HFFc6 (cell line): ENCODE data around the gene SMIM14. TPM values are rescaled to one million over a fixed set of nuclear protein-coding genes. Genes with fewer than 3 reads are reported as not detected.
A peak's percentile ranks its signal among the peaks of the same experiment; 100 is the strongest.

Source experiments
- DNase-seq: peaks from one replicate; pipeline ENCODE4 v3.0.0-alpha.2; 2018
- H3K27ac Mint-ChIP-seq: 2 replicates; pipeline ENCODE4 v1.8.0; 2020; ENCODE audit warnings: mild to moderate bottlenecking, mixed read lengths
- H3K27me3 Mint-ChIP-seq: 2 replicates; pipeline ENCODE4 v1.8.0; 2021; ENCODE audit warnings: mild to moderate bottlenecking, moderate library complexity, mixed read lengths; ENCODE audit not compliant: insufficient read depth
- H3K36me3 Mint-ChIP-seq: 2 replicates; pipeline ENCODE4 v1.8.0; 2021; ENCODE audit warnings: low read depth, mixed read lengths
- H3K4me1 Mint-ChIP-seq: 2 replicates; pipeline ENCODE4 v1.8.0; 2020; ENCODE audit warnings: low read depth, mixed read lengths
- H3K4me3 Mint-ChIP-seq: 2 replicates; pipeline ENCODE4 v1.8.0; 2020; ENCODE audit warnings: mild to moderate bottlenecking, moderate library complexity, mixed read lengths
- H3K9me3 Mint-ChIP-seq: 2 replicates; pipeline ENCODE4 v1.8.0; 2020; ENCODE audit warnings: mild to moderate bottlenecking, mixed read lengths
- CTCF ChIP-seq: fragments of 200-600 bp; sonication (generic); IDR thresholded peaks from 2 replicates; pipeline ENCODE4 v1.5.0; 2021; ENCODE audit warnings: antibody characterized with exemption, mild to moderate bottlenecking
- total RNA-seq, 6 experiments: library from RNA; stranded (reverse); fragmentation: NEBNext Ultra II Directional; extraction: Animal tissue kit (Norgen Biotek cat#: 25700); gene quantifications; 2 replicates in 1 of 6; 3 replicates in 5 of 6; pipeline ENCODE4 v1.2.3, GENCODE V29; 2021

The SMIM14 gene
- total RNA-seq, 6 experiments from 2014 or later: 26.6 to 35.0 (median 29.2) TPM

DNA sequence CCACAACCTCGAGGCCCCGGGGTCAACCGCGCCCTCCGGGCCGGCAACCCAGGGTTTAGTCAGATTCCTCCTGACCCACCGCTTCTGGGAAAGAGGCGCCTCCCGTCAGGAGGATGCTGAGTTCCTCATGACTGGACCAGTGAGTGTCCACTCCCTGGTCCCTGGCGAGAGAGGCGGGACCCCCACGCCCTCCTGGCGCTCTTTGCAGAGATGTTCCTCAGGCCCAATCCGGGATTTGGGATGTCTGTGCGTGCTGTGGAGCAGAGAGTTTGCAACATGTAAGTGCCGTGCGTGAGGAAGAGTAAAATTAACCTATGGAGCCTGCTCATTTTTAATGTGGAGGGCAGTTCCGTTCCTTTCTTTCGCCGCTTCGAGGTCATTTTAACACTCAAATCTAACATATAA is 110.6 kb downstream of the SMIM14 start:
- peak overlapping the region; percentile 96 for H3K27ac Mint-ChIP-seq
- H3K27me3 Mint-ChIP-seq: peaks cover 5% of the 10 kb centered on the region
- H3K4me3 Mint-ChIP-seq: peak overlapping the region; percentile 94
- peaks cover 31% of the 10 kb centered on the region for H3K9me3 Mint-ChIP-seq
- no peak for TF ChIP-seq CTCF
- DNase-seq: peak; percentile 86
- peaks cover 54% of the 10 kb centered on the region for H3K36me3 Mint-ChIP-seq
- H3K4me1 Mint-ChIP-seq: peaks cover 30% of the 10 kb centered on the region

DNA sequence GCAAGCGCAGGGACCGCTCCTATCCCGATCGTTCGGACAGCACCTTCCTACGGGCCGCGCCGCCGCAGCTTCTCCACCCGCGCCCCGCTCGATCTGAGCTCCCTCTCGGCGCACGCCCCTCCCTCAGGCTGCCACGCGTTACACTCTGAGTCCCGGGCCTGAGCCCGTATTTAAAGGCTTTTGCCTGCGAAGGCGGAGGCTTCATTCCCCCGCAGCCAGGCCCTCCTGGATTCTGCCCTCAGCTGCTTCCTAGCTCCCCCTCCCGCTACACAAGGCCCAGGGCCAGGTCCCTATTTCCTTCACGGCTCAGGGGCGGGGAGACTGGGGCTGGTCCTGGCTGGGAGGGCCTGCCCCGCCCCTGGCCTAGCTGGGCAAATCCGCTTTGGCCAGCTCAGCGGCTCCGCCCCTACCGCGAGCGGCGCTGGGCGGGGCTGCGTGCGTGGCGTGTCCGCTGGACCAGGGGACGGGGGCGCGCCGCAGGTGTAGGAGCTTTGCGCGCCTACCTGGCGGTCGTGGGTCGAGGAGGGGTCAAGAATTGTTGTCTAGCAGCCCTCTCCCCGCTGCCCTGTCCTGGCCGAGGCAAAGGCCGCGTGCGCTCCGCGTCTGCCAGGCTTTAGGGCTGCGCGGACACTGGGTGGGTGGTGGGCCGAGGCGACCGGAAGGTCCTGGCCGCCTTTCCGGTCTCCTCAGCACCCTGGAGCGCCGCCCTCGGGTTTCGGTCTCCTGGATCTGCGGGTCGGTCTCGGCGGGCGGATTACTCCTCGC is 111.2 kb downstream of the SMIM14 start, which contains the start of gene UGDH:
Gene UGDH, minus strand, starts transcription at position 144 of the 765 bp plus-strand sequence. CDS start 5,927 bp downstream, outside the sequence.
- Mint-ChIP-seq H3K4me3 (peak within 1 kb of the TSS; percentile 94), H3K9me3 (peaks cover 26% of the 10 kb centered on the region), H3K36me3 (peaks cover 49% of the 10 kb centered on the region), H3K27ac (peak within 1 kb of the TSS; percentile 96), H3K4me1 (peaks cover 36% of the 10 kb centered on the region), H3K27me3 (peaks cover 5% of the 10 kb centered on the region)
- DNase-seq: peak; percentile 98
- no peak; the same call in 1 of the 2 replicates for TF ChIP-seq CTCF

- Mint-ChIP-seq H3K27ac (peak overlapping the region; percentile 92), H3K36me3 (peaks cover 42% of the 10 kb centered on the region), H3K9me3 (peaks cover 19% of the 10 kb centered on the region), H3K4me1 (peaks cover 42% of the 10 kb centered on the region), H3K27me3 (peaks cover 5% of the 10 kb centered on the region), H3K4me3 (peak overlapping the region; percentile 94)
- no peak for DNase-seq
- no peak for TF ChIP-seq CTCF
Observed at GRCh38 chr4:39526765-39527295, 111.8 kb downstream of the SMIM14 start.

GRCh38 chr4:39525822-39526690 is 112.6 kb downstream of the SMIM14 start:
- peaks cover 36% of the 10 kb centered on the region for H3K36me3 Mint-ChIP-seq
- TF ChIP-seq CTCF: no peak
- H3K27me3 Mint-ChIP-seq: peaks cover 5% of the 10 kb centered on the region
- peak overlapping the region; percentile 94 for H3K4me3 Mint-ChIP-seq
- peak overlapping the region; percentile 92 for H3K27ac Mint-ChIP-seq
- H3K4me1 Mint-ChIP-seq: peaks cover 50% of the 10 kb centered on the region
- no peak for DNase-seq
- H3K9me3 Mint-ChIP-seq: peaks cover 11% of the 10 kb centered on the region

- H3K4me3 Mint-ChIP-seq: peak overlapping the region; percentile 94
- no peaks in the 10 kb centered on the region for H3K9me3 Mint-ChIP-seq
- TF ChIP-seq CTCF: no peak
- peak overlapping the region; percentile 49 for H3K27ac Mint-ChIP-seq
- peaks cover 28% of the 10 kb centered on the region for H3K36me3 Mint-ChIP-seq
- peaks cover 54% of the 10 kb centered on the region for H3K4me1 Mint-ChIP-seq
- peaks cover 5% of the 10 kb centered on the region for H3K27me3 Mint-ChIP-seq
- DNase-seq: no peak
Observed at GRCh38 chr4:39524161-39524957, 114.3 kb downstream of the SMIM14 start.
